Transverse colon (tissue), 4 donors: ENCODE results near the gene DLX2. TPM values are rescaled to one million over a fixed set of nuclear protein-coding genes. Genes with fewer than 3 reads are reported as not detected.
"Not testable (repeated sequence)": the region's sequence is repeated elsewhere in the genome, so short reads cannot be mapped to it uniquely, and the experiment has no call there.

Source experiments
- DNase-seq: peaks from one replicate; pipeline ENCODE4 v3.0.0-alpha.2; 2019
- H3K27ac ChIP-seq, 4 donors: fragments of 200-600 bp; sonication (generic); 2 replicates each; pipeline ENCODE4 v1.5.1; 2016 to 2018; ENCODE audit warnings: inconsistent platforms in 4 of 4
- H3K27me3 ChIP-seq: fragments of 200-600 bp; sonication (generic); 2 replicates; pipeline ENCODE4 v1.5.1; 2017; ENCODE audit warnings: inconsistent platforms
- H3K36me3 ChIP-seq, 4 donors: fragments of 200-600 bp; sonication (generic); 2 replicates each; pipeline ENCODE4 v1.5.1; 2017 to 2019; ENCODE audit warnings: inconsistent platforms in 4 of 4
- H3K4me1 ChIP-seq, 4 donors: fragments of 200-600 bp; sonication (generic); 2 replicates each; pipeline ENCODE4 v1.5.1; 2017 to 2020; ENCODE audit warnings: inconsistent platforms in 4 of 4
- H3K4me3 ChIP-seq, 4 donors: fragments of 200-600 bp; sonication (generic); 1 replicate in 1 of 4; 2 replicates in 3 of 4; pipeline versions ENCODE4 v1.5.1 to v1.6.1; 2017 to 2019; ENCODE audit warnings: inconsistent platforms in 4 of 4
- H3K9me3 ChIP-seq, 2 donors: fragments of 200-600 bp; sonication (generic); 2 replicates each; pipeline ENCODE4 v1.5.1; 2017 to 2019; ENCODE audit warnings: inconsistent platforms in 2 of 2
- CTCF ChIP-seq, 5 experiments: fragments of 200-600 bp in 3 of 5; fragments of 450-650 bp in 2 of 5; sonication (generic) in 3 of 5; IDR thresholded peaks; 1 replicate in 2 of 5; 2 replicates in 3 of 5; pipeline ENCODE4 v1.5.1; 2016 to 2017; ENCODE audit warnings: antibody characterized with exemption in 5 of 5, inconsistent platforms in 3 of 5, mild to moderate bottlenecking in 2 of 5, moderate library complexity in 1 of 5
- EP300 ChIP-seq: sonication (generic); formaldehyde crosslinking; IDR thresholded peaks from one replicate; pipeline ENCODE4 v1.6.1; 2017; ENCODE audit warnings: antibody characterized with exemption, low read depth
- POLR2A ChIP-seq: fragments of 450-650 bp; IDR thresholded peaks from one replicate; pipeline ENCODE4 v1.6.1; 2016; ENCODE audit warnings: antibody characterized with exemption, mild to moderate bottlenecking, moderate library complexity
- POLR2AphosphoS5 ChIP-seq, 3 donors: sonication (generic); formaldehyde crosslinking; IDR thresholded peaks; one replicate each; pipeline ENCODE4 v1.6.1; 2016; ENCODE audit warnings: antibody characterized with exemption in 3 of 3
- WGBS, 2 donors: methylation state at CpG; one replicate each; pipeline ENCODE4 v1.1.5; 2018; ENCODE audit warnings: low coverage in 1 of 2; 5-methylcytosine and 5-hydroxymethylcytosine counted together
- in situ Hi-C, 4 donors: fragments of 200-750 bp; cut with MboI; loops; one replicate each; pipeline versions ENCODE4 v1.15.0 to v1.15.1; 2017; ENCODE audit warnings: low sequenced_read_pairs in 3 of 4, low pct_ligation_motif_present in 1 of 4, low pct_unique_long_range_greater_than_20kb in 1 of 4
- intact Hi-C: fragments of 100-400 bp; cut with DNase I; formaldehyde crosslinking; loops from one replicate; pipeline ENCODE4 v1.15.1; 2023; ENCODE audit warnings: low total_unique reads
- total RNA-seq, 4 donors: library from RNA; depleted of rRNA; stranded (reverse); fragments of >200 nt; gene quantifications; one replicate each; pipeline ENCODE4 v1.1.0, GENCODE V29; 2016

DLX2 gene
- total RNA-seq, 4 donors from 2014 or later: 0.16 TPM; not detected in 3

DNA sequence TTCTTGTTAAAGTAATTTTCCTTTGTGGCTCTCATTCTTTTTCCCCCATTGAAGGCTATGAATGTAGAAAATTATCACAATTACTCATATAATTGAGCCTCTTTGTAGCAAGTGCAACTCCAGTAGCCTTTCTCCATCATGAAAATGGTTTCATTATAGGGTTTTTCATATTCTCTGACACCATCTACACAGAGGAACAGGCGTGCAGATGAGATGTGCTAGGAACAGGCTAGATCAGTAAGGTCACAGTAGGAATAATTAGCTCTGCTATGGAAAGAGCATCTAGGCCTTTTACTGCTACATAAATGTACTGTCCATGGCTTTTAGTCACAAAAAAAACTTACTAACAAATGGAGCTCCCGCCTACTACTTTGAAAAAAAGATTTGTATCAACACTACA lies 30.0 kb downstream of the DLX2 start:
- Histone ChIP-seq H3K4me1 (peaks cover 0 to 3% (median 0%) of the 10 kb centered on the region in 4 donors), H3K27me3 (no peaks in the 10 kb centered on the region), H3K4me3 (no peak overlapping the region), H3K36me3 (no peaks in the 10 kb centered on the region), H3K27ac (no peak overlapping the region), H3K9me3 (no peaks in the 10 kb centered on the region)
- intact Hi-C loops: no loop called here
- 94 to 95% methylated on average over 2 of the region's 2 CpGs for WGBS, 2 donors
- in situ Hi-C loops: no loop called here
- TF ChIP-seq CTCF (IDR thresholded peaks at IDR 0.05): no peak
- TF ChIP-seq POLR2AphosphoS5 (IDR thresholded peaks at IDR 0.05): no peak
- no peak for TF ChIP-seq POLR2A
- TF ChIP-seq EP300: no peak
- DNase-seq: no peak

GRCh38 chr2:172072303-172072702 lies 30.4 kb downstream of the DLX2 start:
- no peak for DNase-seq

DNA sequence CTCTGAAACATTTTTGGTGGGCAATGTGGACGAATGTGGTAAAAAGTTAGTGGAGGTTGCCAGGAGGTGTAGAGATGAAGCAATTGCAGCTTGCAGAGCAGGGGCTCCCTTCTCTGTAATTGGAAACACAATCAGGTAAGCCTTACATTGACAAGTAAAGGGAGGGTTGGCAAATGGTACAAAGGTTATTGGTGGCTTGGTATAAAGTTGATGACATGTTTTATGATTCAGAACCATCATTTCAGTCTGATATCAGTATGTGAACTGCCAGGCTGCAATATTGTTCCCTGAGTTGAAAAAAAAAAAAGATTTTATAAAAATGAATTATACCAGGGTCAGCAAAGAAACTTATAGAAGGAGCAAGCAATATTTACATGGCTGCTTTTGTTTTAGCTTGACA lies 31.8 kb downstream of the DLX2 start:
- intact Hi-C loops: no loop called here
- WGBS, 2 donors: 56 to 88% methylated on average over 1 of the region's 1 CpG
- no peak overlapping the region for H3K27ac ChIP-seq
- H3K9me3 ChIP-seq: no peaks in the 10 kb centered on the region
- H3K4me1 ChIP-seq: peaks cover 0 to 3% (median 0%) of the 10 kb centered on the region in 4 donors
- H3K27me3 ChIP-seq: no peaks in the 10 kb centered on the region
- TF ChIP-seq CTCF (IDR thresholded peaks at IDR 0.05): no peak
- TF ChIP-seq POLR2AphosphoS5 (IDR thresholded peaks at IDR 0.05): no peak
- no peak for TF ChIP-seq EP300
- TF ChIP-seq POLR2A: no peak
- no peak for DNase-seq
- no peaks in the 10 kb centered on the region for H3K36me3 ChIP-seq
- in situ Hi-C loops: no loop called here
- no peak overlapping the region for H3K4me3 ChIP-seq

More at GRCh38 chr2:172072303-172072702, 30.4 kb downstream of the DLX2 start:
- no peak overlapping the region for H3K27ac ChIP-seq
- H3K9me3 ChIP-seq: no peaks in the 10 kb centered on the region
- H3K4me3 ChIP-seq: no peak overlapping the region
- in situ Hi-C loops (no loop called here), intact Hi-C loops (no loop called here)
- 84 to 89% methylated on average over 3 of the region's 3 CpGs for whole genome bisulfite sequencing, 2 donors
- H3K36me3 ChIP-seq: no peaks in the 10 kb centered on the region
- TF ChIP-seq EP300: no peak
- no peak for TF ChIP-seq CTCF (IDR thresholded peaks at IDR 0.05)
- TF ChIP-seq POLR2AphosphoS5 (IDR thresholded peaks at IDR 0.05): no peak
- TF ChIP-seq POLR2A: no peak
- H3K4me1 ChIP-seq: peaks cover 0 to 3% (median 0%) of the 10 kb centered on the region in 4 donors
- H3K27me3 ChIP-seq: no peaks in the 10 kb centered on the region

DNA sequence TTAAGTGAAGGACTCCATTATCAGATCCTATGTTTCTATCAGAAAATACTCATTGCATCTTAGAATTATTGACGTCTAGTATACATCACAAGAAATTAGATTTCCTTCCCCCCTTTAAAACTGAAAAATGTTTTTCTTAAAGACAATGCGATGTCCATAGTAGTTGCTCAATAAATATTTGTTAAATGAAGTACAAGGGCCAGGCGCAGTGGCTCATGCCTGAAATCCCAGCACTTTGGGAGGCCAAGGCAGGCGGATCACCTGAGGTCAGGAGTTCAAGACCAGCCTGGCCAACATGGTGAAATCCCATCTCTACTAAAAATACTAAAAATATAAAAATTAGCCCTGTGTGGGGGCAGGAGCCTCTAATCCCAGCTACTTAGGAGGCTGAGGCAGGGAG lies 34.8 kb downstream of the DLX2 start:
- 81 to 97% methylated on average over 4 of the region's 4 CpGs for WGBS, 2 donors
- H3K4me3 ChIP-seq, intact Hi-C loops, H3K27me3 ChIP-seq, H3K4me1 ChIP-seq, H3K27ac ChIP-seq, H3K9me3 ChIP-seq, H3K36me3 ChIP-seq, DNase-seq, in situ Hi-C loops: not testable (repeated sequence)

- TF ChIP-seq POLR2AphosphoS5 (IDR thresholded peaks at IDR 0.05) (no peak), CTCF (IDR thresholded peaks at IDR 0.05) (no peak), POLR2A (no peak), EP300 (no peak)
- intact Hi-C loops (no loop called here), in situ Hi-C loops (no loop called here)
- no peak for DNase-seq
- H3K27me3 ChIP-seq: no peaks in the 10 kb centered on the region
- peaks cover 0 to 6% (median 0%) of the 10 kb centered on the region in 4 donors for H3K36me3 ChIP-seq
- H3K27ac ChIP-seq: no peak overlapping the region
- no peaks in the 10 kb centered on the region for H3K9me3 ChIP-seq
- H3K4me3 ChIP-seq: no peak overlapping the region
- H3K4me1 ChIP-seq: peaks cover 0 to 3% (median 0%) of the 10 kb centered on the region in 4 donors
- 74 to 87% methylated on average over 2 to 4 of the region's 4 CpGs for WGBS, 2 donors
Measured at GRCh38 chr2:172066394-172066886, 36.3 kb downstream of the DLX2 start.
